DOHH2 (cell line): Measurements from ENCODE around the gene GIMAP2.

Source experiments
- EZH2phosphoT487 ChIP-seq: fragments of 200-600 bp; sonication (generic); IDR thresholded peaks from 2 replicates; pipeline ENCODE4 v1.6.1; 2017; ENCODE audit warnings: borderline replicate concordance, mild to moderate bottlenecking, antibody characterized with exemption, low read length, moderate library complexity, mixed read lengths
- TF ChIP-seq, protein P1 (sequence below): fragments of 200-600 bp; sonication (generic); IDR thresholded peaks from one replicate; pipeline ENCODE4 v1.5.1; 2014; ENCODE audit warnings: antibody characterized with exemption, mild to moderate bottlenecking, low read depth, low read length; ENCODE audit not compliant: poor library complexity, severe bottlenecking

DNA sequence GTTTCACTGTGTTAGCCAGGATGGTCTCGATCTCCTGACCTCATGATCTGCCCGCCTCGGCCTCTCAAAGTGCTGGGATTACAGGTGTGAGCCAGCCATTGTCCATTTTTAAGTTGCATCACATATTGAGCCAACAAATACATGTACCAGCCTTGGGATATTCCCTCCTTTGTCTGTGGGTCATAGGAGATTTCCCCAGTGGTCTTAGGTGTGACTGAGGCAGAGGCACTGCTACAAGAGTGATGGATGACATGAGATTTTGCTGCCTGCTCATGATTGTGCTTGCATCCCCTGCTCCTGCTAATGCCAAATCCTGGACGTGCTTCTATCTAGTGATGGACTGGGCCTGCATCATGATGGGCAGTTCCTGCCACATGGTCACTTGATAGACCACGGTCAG is 42.6 kb upstream of the GIMAP2 start:
- TF ChIP-seq, protein P1, sequence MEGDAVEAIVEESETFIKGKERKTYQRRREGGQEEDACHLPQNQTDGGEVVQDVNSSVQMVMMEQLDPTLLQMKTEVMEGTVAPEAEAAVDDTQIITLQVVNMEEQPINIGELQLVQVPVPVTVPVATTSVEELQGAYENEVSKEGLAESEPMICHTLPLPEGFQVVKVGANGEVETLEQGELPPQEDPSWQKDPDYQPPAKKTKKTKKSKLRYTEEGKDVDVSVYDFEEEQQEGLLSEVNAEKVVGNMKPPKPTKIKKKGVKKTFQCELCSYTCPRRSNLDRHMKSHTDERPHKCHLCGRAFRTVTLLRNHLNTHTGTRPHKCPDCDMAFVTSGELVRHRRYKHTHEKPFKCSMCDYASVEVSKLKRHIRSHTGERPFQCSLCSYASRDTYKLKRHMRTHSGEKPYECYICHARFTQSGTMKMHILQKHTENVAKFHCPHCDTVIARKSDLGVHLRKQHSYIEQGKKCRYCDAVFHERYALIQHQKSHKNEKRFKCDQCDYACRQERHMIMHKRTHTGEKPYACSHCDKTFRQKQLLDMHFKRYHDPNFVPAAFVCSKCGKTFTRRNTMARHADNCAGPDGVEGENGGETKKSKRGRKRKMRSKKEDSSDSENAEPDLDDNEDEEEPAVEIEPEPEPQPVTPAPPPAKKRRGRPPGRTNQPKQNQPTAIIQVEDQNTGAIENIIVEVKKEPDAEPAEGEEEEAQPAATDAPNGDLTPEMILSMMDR: no peak
- TF ChIP-seq EZH2phosphoT487: no peak
